PC-9 (cell line): Measurements from ENCODE around the gene NKAIN2. TPM values are rescaled to one million over a fixed set of nuclear protein-coding genes. Genes with fewer than 3 reads are reported as not detected.
"Not testable (repeated sequence)": the region's sequence is repeated elsewhere in the genome, so short reads cannot be mapped to it uniquely, and the experiment has no call there.

Experiments
- BruUV-seq: library from RNA; stranded (reverse); fragments of 400-500 nt; replicated peaks from 2 replicates; lab custom pipeline; 2021; lab: Mats Ljungman, UMichigan
- CTCF ChIA-PET: fragments of 300-600 bp; sonication (Branson Sonifier 250); formaldehyde crosslinking; loops from one replicate; lab custom pipeline; 2022; ENCODE audit warnings: antibody characterized with exemption; lab: Charles Lee
- POLR2A ChIA-PET: fragments of 300-600 bp; sonication (Branson Sonifier 250); formaldehyde crosslinking; loops from one replicate; lab custom pipeline; 2022; ENCODE audit warnings: antibody characterized with exemption; ENCODE audit not compliant: unreplicated experiment; lab: Charles Lee
- DNase-seq, 2 experiments: peaks; one replicate each; pipeline versions ENCODE4 v3.0.0 to v3.0.0-alpha.2; 2015 to 2022; ENCODE audit warnings: mixed read lengths in 1 of 2
- H2AFZ ChIP-seq: fragments of 200-600 bp; sonication (generic); 2 replicates; pipeline ENCODE4 v1.8.1; 2017; ENCODE audit warnings: antibody characterized with exemption
- H3F3A ChIP-seq: fragments of 200-600 bp; sonication (generic); 2 replicates; pipeline ENCODE4 v1.8.1; 2017; ENCODE audit warnings: antibody characterized with exemption, mild to moderate bottlenecking, low read depth; ENCODE audit not compliant: insufficient read depth
- H3K27ac ChIP-seq: fragments of 200-600 bp; sonication (generic); 2 replicates; pipeline ENCODE4 v1.6.1; 2016; ENCODE audit warnings: mixed run types
- H3K27me3 ChIP-seq: fragments of 200-600 bp; sonication (generic); 2 replicates; pipeline ENCODE4 v1.6.1; 2016; ENCODE audit warnings: low read depth, mixed run types; ENCODE audit not compliant: insufficient read depth
- H3K36me3 ChIP-seq: fragments of 200-600 bp; sonication (generic); 2 replicates; pipeline ENCODE4 v1.6.1; 2016; ENCODE audit warnings: low read depth, mixed run types
- H3K4me1 ChIP-seq: fragments of 200-600 bp; sonication (generic); replicated peaks from 2 replicates; pipeline ENCODE4 v1.6.1; 2016; ENCODE audit warnings: mixed run types; ENCODE audit not compliant: insufficient read depth
- H3K4me2 ChIP-seq: fragments of 200-600 bp; sonication (generic); 2 replicates; pipeline ENCODE4 v1.6.1; 2017; ENCODE audit warnings: mixed run types
- H3K4me3 ChIP-seq: fragments of 200-600 bp; sonication (generic); 2 replicates; pipeline ENCODE4 v1.6.1; 2016; ENCODE audit warnings: mixed run types
- H3K79me2 ChIP-seq: fragments of 200-600 bp; sonication (generic); 2 replicates; pipeline ENCODE4 v1.6.1; 2017; ENCODE audit warnings: low read depth, mixed run types
- H3K9me2 ChIP-seq: fragments of 200-600 bp; sonication (generic); 2 replicates; pipeline ENCODE4 v1.8.1; 2017; ENCODE audit warnings: mild to moderate bottlenecking; ENCODE audit not compliant: insufficient read depth
- H3K9me3 ChIP-seq: fragments of 200-600 bp; sonication (generic); 2 replicates; pipeline ENCODE4 v1.8.1; 2016; ENCODE audit warnings: low read depth; ENCODE audit not compliant: insufficient read depth
- H4K20me1 ChIP-seq: fragments of 200-600 bp; sonication (generic); 2 replicates; pipeline ENCODE4 v1.8.1; 2017; ENCODE audit not compliant: insufficient read depth
- EZH2 ChIP-seq: fragments of 200-600 bp; sonication (generic); IDR thresholded peaks from 2 replicates; pipeline ENCODE4 v1.8.0; 2017; ENCODE audit warnings: antibody characterized with exemption, low read depth
- intact Hi-C: fragments of 100-400 bp; cut with micrococcal nuclease; formaldehyde crosslinking; loops from one replicate; pipeline ENCODE4 v1.10.0; 2022; ENCODE audit not compliant: unreplicated experiment
- total RNA-seq: library from RNA; stranded (reverse); gene quantifications from 2 replicates; pipeline ENCODE4 v1.2.3, GENCODE V29; 2021
- TF ChIP-seq, protein P1 (sequence below): fragments of 200-600 bp; sonication (generic); conservative IDR thresholded peaks from 2 replicates; pipeline ENCODE4 v1.6.1; 2017; ENCODE audit warnings: mixed run types, antibody characterized with exemption, mild to moderate bottlenecking, moderate library complexity

The NKAIN2 gene
- total RNA-seq, 1 experiment from 2014 or later: not detected

GRCh38 chr6:124164343-124164742 is 360.7 kb downstream of the NKAIN2 start:
- intact Hi-C loops: no loop called here
- Histone ChIP-seq H3K9me3 (no peaks in the 10 kb centered on the region), H2AFZ (no peak overlapping the region), H3K27ac (no peak overlapping the region), H3K27me3 (no peaks in the 10 kb centered on the region), H3K4me2 (no peak overlapping the region), H4K20me1 (no peaks in the 10 kb centered on the region), H3K4me1 (no peaks in the 10 kb centered on the region), H3K36me3 (no peaks in the 10 kb centered on the region), H3K9me2 (no peaks in the 10 kb centered on the region), H3K79me2 (no peaks in the 10 kb centered on the region), H3K4me3 (no peak overlapping the region), H3F3A (no peaks in the 10 kb centered on the region)
- POLR2A ChIA-PET: no interaction called here
- no peak for TF ChIP-seq EZH2
- TF ChIP-seq, protein P1, sequence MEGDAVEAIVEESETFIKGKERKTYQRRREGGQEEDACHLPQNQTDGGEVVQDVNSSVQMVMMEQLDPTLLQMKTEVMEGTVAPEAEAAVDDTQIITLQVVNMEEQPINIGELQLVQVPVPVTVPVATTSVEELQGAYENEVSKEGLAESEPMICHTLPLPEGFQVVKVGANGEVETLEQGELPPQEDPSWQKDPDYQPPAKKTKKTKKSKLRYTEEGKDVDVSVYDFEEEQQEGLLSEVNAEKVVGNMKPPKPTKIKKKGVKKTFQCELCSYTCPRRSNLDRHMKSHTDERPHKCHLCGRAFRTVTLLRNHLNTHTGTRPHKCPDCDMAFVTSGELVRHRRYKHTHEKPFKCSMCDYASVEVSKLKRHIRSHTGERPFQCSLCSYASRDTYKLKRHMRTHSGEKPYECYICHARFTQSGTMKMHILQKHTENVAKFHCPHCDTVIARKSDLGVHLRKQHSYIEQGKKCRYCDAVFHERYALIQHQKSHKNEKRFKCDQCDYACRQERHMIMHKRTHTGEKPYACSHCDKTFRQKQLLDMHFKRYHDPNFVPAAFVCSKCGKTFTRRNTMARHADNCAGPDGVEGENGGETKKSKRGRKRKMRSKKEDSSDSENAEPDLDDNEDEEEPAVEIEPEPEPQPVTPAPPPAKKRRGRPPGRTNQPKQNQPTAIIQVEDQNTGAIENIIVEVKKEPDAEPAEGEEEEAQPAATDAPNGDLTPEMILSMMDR: no peak
- no TSS peak for BruUV-seq
- CTCF ChIA-PET: no interaction called here
- no peak for DNase-seq

- H3K4me1 ChIP-seq, H4K20me1 ChIP-seq, H3K9me3 ChIP-seq, H3K27me3 ChIP-seq, H3F3A ChIP-seq, H3K36me3 ChIP-seq, CTCF ChIA-PET, H3K9me2 ChIP-seq, H3K27ac ChIP-seq, H3K79me2 ChIP-seq, BruUV-seq, intact Hi-C loops, H2AFZ ChIP-seq, DNase-seq, H3K4me2 ChIP-seq, POLR2A ChIA-PET, H3K4me3 ChIP-seq: not testable (repeated sequence)
These were observed 363.6 kb downstream of the NKAIN2 start for GRCh38 chr6:124167249-124167648.

DNA sequence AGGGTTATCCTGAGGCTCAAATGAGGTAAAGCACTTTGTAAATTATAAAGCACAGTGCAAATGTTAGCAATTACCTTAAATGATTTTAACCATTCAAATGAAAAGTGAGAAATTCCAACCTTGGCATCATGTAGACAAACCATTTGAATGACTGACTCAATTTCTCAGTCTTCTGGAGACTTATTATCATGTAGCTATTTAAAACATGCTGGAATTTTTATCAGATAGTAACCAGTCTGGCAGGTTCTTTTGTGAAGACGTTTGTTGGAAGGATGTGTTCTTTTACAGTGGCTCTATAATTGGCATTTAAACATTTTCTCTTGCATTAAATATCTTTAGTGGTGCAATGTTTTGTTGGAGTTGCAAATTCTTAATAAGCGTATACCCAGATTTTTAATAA is 386.6 kb downstream of the NKAIN2 start:
- Histone ChIP-seq H2AFZ (no peak overlapping the region), H3K9me3 (no peaks in the 10 kb centered on the region), H3F3A (no peaks in the 10 kb centered on the region), H3K9me2 (no peaks in the 10 kb centered on the region; the same call in 1 of the 2 replicates), H3K79me2 (no peaks in the 10 kb centered on the region), H4K20me1 (no peaks in the 10 kb centered on the region), H3K4me1 (no peaks in the 10 kb centered on the region), H3K27ac (no peak overlapping the region), H3K4me2 (no peak overlapping the region), H3K27me3 (no peaks in the 10 kb centered on the region), H3K4me3 (no peak overlapping the region), H3K36me3 (no peaks in the 10 kb centered on the region)
- intact Hi-C loops: no loop called here
- BruUV-seq: no TSS peak
- ChIA-PET POLR2A (no interaction called here), CTCF (interaction anchor here (0.6 kb wide), 1 partner anchor 1084 kb away, joined by 3 read pairs; no protein-coding TSS in a partner anchor)
- TF ChIP-seq, protein P1: no peak
- no peak for TF ChIP-seq EZH2
- DNase-seq: peak in 1 of 2 experiments; percentile 43

DNA sequence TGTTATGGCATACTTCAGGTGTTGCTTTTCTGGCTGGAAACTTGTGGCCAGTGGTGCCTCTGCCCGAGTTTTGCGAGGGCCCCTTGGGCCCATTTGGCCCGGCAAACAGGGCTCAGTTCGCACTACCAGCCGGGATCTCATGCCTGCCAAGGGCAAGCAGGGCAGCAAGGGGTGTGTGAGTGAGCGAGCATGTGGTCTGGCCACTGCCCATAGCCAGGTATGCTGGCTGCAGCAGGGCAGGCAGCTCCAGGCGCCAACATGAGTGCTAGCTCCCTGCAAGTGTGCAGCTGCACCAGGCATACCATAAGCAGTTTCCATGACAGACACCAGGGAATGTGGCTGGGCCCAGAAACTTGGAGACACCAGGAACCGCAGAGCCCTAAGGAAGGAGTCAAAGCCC is 389.5 kb downstream of the NKAIN2 start:
- CTCF ChIA-PET: no interaction called here
- no peaks in the 10 kb centered on the region for H3K9me3 ChIP-seq

More for the DNA sequence above, 389.5 kb downstream of the NKAIN2 start:
- POLR2A ChIA-PET: no interaction called here
- DNase-seq: no peak
- Histone ChIP-seq H3K27ac (no peak overlapping the region), H3K36me3 (no peaks in the 10 kb centered on the region), H2AFZ (no peak overlapping the region; the same call in 1 of the 2 replicates), H3K4me2 (no peak overlapping the region), H4K20me1 (no peaks in the 10 kb centered on the region), H3K27me3 (no peaks in the 10 kb centered on the region), H3K79me2 (no peaks in the 10 kb centered on the region), H3K4me3 (no peak overlapping the region), H3K4me1 (no peaks in the 10 kb centered on the region), H3F3A (no peaks in the 10 kb centered on the region), H3K9me2 (no peaks in the 10 kb centered on the region; the same call in 1 of the 2 replicates)
- BruUV-seq: no TSS peak
- no peak for TF ChIP-seq EZH2
- TF ChIP-seq, protein P1: no peak
- intact Hi-C loops: no loop called here
